Measurements from ENCODE around the gene COQ9. TPM values are rescaled to one million over a fixed set of nuclear protein-coding genes. Genes with fewer than 3 reads are reported as not detected.

COQ9 gene
- total RNA-seq, 1 donor from 2014 or later, result 35.7 TPM

DNA sequence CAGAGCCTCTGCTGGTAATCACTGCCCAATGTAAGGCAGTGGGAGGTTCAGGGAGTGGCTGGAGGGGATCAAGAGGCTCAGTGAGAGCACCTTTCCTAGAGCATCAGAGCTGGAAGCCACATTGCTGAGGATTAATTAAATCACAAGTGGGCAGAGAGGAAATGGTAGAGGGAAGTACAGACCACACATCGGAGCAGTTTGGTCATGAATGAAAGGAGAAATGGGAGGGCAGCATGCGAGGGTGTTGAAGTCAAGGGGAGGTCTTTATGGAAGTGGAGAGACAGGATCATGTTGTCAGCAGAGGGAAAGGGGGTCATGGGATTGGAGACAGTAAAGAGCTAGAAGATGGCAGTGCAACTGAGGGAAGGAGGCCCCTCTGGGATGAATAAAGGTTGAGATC is 40.4 kb upstream of the COQ9 start:
- H3K9me3 ChIP-seq, result no peaks in the 10 kb centered on the region
- intact Hi-C loops (cut with DNase I), result no loop called here
- H3K36me3 ChIP-seq, result no peaks in the 10 kb centered on the region
- H3K27me3 ChIP-seq, result no peaks in the 10 kb centered on the region
- no peaks in the 10 kb centered on the region for H3K4me1 ChIP-seq
- TF ChIP-seq, protein P1, sequence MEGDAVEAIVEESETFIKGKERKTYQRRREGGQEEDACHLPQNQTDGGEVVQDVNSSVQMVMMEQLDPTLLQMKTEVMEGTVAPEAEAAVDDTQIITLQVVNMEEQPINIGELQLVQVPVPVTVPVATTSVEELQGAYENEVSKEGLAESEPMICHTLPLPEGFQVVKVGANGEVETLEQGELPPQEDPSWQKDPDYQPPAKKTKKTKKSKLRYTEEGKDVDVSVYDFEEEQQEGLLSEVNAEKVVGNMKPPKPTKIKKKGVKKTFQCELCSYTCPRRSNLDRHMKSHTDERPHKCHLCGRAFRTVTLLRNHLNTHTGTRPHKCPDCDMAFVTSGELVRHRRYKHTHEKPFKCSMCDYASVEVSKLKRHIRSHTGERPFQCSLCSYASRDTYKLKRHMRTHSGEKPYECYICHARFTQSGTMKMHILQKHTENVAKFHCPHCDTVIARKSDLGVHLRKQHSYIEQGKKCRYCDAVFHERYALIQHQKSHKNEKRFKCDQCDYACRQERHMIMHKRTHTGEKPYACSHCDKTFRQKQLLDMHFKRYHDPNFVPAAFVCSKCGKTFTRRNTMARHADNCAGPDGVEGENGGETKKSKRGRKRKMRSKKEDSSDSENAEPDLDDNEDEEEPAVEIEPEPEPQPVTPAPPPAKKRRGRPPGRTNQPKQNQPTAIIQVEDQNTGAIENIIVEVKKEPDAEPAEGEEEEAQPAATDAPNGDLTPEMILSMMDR (IDR thresholded peaks at IDR 0.05), result no peak
- no peak for DNase-seq (ENCODE audit: low spot score in 2 of 2)
- H3K4me3 ChIP-seq, result no peak overlapping the region
- H3K27ac ChIP-seq, result no peak overlapping the region

DNA sequence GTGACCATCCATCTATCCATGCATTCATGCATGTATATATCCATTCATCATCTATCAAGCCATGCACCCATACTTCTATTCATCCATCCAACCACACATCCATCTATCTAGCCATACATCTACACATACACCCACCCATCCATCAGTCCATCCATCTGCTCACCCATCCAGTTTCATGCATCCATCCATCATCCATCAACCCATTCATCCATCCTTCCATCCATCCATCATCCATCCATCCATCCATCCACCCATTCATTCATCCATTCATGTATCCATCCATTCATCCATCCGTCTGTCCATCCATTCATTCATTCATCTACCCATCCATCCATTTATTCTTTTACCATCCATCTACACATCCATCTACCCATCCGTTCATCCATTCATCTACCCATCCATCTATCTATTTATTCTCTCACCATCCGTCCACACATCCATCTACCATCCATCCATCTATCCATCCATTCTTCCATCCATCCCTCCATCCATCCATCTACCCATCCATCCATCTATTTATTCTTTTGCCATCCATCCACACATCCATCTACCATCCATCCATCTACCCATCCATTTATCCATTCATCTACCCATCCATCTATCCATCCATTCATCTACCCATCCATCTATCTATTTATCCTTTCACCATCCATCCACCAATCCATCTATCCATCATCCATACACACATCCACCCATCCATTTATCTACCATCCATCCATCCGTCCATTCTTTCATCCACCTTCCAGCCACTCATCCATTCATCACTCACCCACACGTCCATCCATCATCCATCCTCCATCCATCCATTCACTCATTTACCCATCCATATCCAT is 39.5 kb upstream of the COQ9 start:
- TF ChIP-seq, protein P1 (IDR thresholded peaks at IDR 0.05), result no peak
- no peaks in the 10 kb centered on the region for H3K36me3 ChIP-seq
- intact Hi-C loops (cut with DNase I), result no loop called here
- DNase-seq (ENCODE audit: low spot score in 2 of 2), result no peak
- no peak overlapping the region for H3K27ac ChIP-seq
- H3K27me3 ChIP-seq, result no peaks in the 10 kb centered on the region
- no peak overlapping the region for H3K4me3 ChIP-seq
- no peaks in the 10 kb centered on the region for H3K9me3 ChIP-seq
- no peaks in the 10 kb centered on the region for H3K4me1 ChIP-seq

- no peaks in the 10 kb centered on the region for H3K4me1 ChIP-seq
- H3K4me3 ChIP-seq, result no peak overlapping the region
- H3K27ac ChIP-seq, result no peak overlapping the region
- H3K27me3 ChIP-seq, result no peaks in the 10 kb centered on the region
- no peaks in the 10 kb centered on the region for H3K36me3 ChIP-seq
- DNase-seq (ENCODE audit: low spot score in 2 of 2), result no peak
- TF ChIP-seq, protein P1 (IDR thresholded peaks at IDR 0.05), result no peak
- intact Hi-C loops (cut with DNase I), result no loop called here
- H3K9me3 ChIP-seq, result no peaks in the 10 kb centered on the region
Measured at GRCh38 chr16:57409065-57409464, 38.2 kb upstream of the COQ9 start.

- no peaks in the 10 kb centered on the region for H3K4me1 ChIP-seq
- H3K36me3 ChIP-seq, result no peaks in the 10 kb centered on the region
- DNase-seq (ENCODE audit: low spot score in 2 of 2), result no peak
- TF ChIP-seq, protein P1 (IDR thresholded peaks at IDR 0.05), result no peak
- H3K27me3 ChIP-seq, result no peaks in the 10 kb centered on the region
- H3K9me3 ChIP-seq, result no peaks in the 10 kb centered on the region
- no peak overlapping the region for H3K4me3 ChIP-seq
- intact Hi-C loops (cut with DNase I), result no loop called here
- no peak overlapping the region for H3K27ac ChIP-seq
Measured at GRCh38 chr16:57409870-57410587, 37.2 kb upstream of the COQ9 start.

GRCh38 chr16:57411362-57411976 is 35.8 kb upstream of the COQ9 start:
- Histone ChIP-seq H3K4me3 (no peak overlapping the region), H3K36me3 (no peaks in the 10 kb centered on the region), H3K27ac (no peak overlapping the region), H3K27me3 (no peaks in the 10 kb centered on the region), H3K4me1 (peaks cover 0 to 2% of the 10 kb centered on the region in 2 donors), H3K9me3 (no peaks in the 10 kb centered on the region)
- TF ChIP-seq, protein P1 (IDR thresholded peaks at IDR 0.05), result no peak
- DNase-seq (ENCODE audit: low spot score in 2 of 2), result no peak
- intact Hi-C loops (cut with DNase I), result no loop called here

All from ascending aorta (tissue), 2 donors.